Measurements from ENCODE around the gene DMPK.

The DMPK gene

GRCh38 chr19:45768984-45769782, 13.1 kb downstream of the DMPK start, which contains the start of gene SIX5:
TSS of gene SIX5 (minus strand) at chr19:45769252. CDS start at chr19:45768844, 408 bp downstream.
- peak within 1 kb of the TSS; percentile 79 to 81 for H3K4me3 ChIP-seq (replicated peaks in 1 of 2; ENCODE audit: low read depth in 2 of 2, low read length in 2 of 2)

DNA sequence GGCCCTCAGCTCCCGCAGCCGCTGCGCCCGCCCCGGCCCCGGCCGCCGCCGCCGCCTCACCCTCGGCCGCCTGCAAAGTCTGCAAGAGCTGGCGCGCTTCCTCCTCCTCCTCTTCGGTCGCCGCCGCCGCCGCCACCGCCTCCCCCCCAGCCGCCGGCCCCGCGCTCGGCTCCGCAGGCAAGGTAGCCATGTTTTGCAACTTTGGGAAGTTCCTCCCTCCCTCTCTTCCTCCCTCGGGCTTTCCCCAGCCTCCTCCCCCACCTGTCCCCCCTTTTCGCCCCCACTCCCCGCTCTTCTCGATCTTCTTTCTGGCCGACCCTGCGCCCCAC, 13.7 kb downstream of the DMPK start:
- peak overlapping the region; percentile 79 to 81 for H3K4me3 ChIP-seq (replicated peaks in 1 of 2; ENCODE audit: low read depth in 2 of 2, low read length in 2 of 2)
- DNase-seq (ENCODE audit: low read depth in 2 of 2), result peak; percentile 61 to 65
- no peak for TF ChIP-seq CTCF (IDR thresholded peaks at IDR 0.05; ENCODE audit: low read depth, low read length)

More at GRCh38 chr19:45768984-45769782, 13.1 kb downstream of the DMPK start, which contains the start of gene SIX5:
- no peak for TF ChIP-seq CTCF (IDR thresholded peaks at IDR 0.05; ENCODE audit: low read depth, low read length)
- peak; percentile 99 for DNase-seq (ENCODE audit: low read depth in 2 of 2)

DNA sequence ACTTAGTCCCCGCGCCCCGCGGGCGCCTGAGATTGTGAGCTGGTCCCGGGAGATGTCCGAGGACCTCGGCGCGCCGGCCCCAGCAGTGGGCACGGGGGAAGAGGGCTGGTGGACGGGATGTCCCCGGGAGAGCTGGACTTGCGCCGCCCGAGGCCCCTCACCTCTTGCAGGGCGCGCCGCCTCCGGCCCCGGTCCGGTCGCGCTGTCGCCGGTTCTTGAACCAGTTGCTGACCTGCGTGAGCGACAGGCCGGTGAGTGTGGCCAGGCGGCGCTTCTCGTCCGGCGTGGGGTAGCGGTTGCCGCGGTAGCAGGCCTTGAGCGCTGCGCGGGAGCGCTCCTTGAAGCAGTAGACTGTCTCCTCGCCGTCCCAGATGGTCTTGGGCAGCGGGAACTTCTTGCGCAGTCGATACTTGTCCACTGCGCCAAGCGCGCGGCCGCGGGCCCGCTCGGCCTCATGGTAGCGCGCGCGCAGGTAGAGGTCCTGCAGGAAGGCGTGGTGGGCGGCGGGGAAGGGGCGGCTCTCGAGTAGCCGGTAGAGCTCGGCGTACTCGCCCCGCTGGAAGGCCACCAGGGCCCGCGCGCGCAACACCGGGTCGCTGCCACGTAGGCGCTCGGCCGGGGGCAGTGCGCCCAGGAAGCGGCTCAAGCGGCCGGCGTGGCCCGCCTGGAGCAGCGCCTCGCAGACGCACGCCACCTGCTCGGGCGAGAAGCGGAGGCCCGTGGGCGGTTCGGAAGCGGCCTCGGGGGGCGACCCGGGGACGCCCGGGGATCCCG, 14.2 kb downstream of the DMPK start:
- TF ChIP-seq CTCF (IDR thresholded peaks at IDR 0.05; ENCODE audit: low read depth, low read length), result no peak
- peak overlapping the region; percentile 69 to 79 for H3K4me3 ChIP-seq (replicated peaks in 1 of 2; ENCODE audit: low read depth in 2 of 2, low read length in 2 of 2)

GRCh38 chr19:45767410-45767880, 14.8 kb downstream of the DMPK start:
- peak overlapping the region; percentile 69 to 79 for H3K4me3 ChIP-seq (replicated peaks in 1 of 2; ENCODE audit: low read depth in 2 of 2, low read length in 2 of 2)
- no peak for TF ChIP-seq CTCF (IDR thresholded peaks at IDR 0.05; ENCODE audit: low read depth, low read length)
- DNase-seq (ENCODE audit: low read depth in 2 of 2), result peak; percentile 87 to 91

More for the DNA sequence above, 14.2 kb downstream of the DMPK start:
- peak; percentile 76 for DNase-seq (ENCODE audit: low read depth in 2 of 2)

- DNase-seq (ENCODE audit: low read depth in 2 of 2), result no peak
- no peak for TF ChIP-seq CTCF (IDR thresholded peaks at IDR 0.05; ENCODE audit: low read depth, low read length)
- H3K4me3 ChIP-seq (replicated peaks in 1 of 2; ENCODE audit: low read depth in 2 of 2, low read length in 2 of 2), result peak overlapping the region; percentile 69 to 79
Measured at GRCh38 chr19:45766869-45767346, 15.4 kb downstream of the DMPK start.

DNA sequence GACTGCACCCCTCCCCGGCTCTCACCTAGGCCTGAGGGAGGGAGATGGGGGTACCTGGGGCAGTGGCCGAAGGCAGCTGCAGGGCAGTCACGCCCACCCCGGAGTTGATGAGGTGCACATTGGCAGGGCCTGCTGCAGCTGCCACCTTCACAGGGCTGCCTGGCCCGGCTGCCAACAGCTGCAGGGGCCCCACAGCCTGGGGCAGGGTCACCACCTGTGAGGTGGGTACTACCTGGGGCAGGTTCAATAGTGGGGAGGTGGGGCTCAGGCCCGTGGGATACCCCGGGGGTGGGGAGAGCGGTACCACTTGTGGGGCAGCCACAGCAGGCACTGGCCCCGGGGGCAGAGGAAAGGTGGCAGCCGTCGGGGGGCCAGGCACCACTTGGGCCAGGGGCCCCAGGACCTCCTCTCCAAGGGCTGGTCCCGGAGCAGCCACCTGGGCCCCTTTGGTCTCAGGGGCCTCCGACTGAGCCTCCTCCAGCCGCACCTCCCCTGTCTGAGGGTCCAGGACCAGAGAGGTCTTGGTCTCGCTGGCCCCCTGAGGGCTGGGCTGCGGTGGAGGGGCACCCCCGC, 15.9 kb downstream of the DMPK start:
- no peak for TF ChIP-seq CTCF (IDR thresholded peaks at IDR 0.05; ENCODE audit: low read depth, low read length)
- peak overlapping the region; percentile 69 to 79 for H3K4me3 ChIP-seq (replicated peaks in 1 of 2; ENCODE audit: low read depth in 2 of 2, low read length in 2 of 2)

More for the DNA sequence above, 15.9 kb downstream of the DMPK start:
- DNase-seq (ENCODE audit: low read depth in 2 of 2), result no peak
